Caco-2 (cell line): ENCODE results near the gene ARHGEF6. TPM values are rescaled to one million over a fixed set of nuclear protein-coding genes. Genes with fewer than 3 reads are reported as not detected.

Source experiments
- BruUV-seq: library from RNA; stranded (reverse); fragments of 400-500 nt; replicated peaks from 2 replicates; lab custom pipeline; 2021; lab: Mats Ljungman, UMichigan
- CTCF ChIA-PET: fragments of 300-600 bp; sonication (Branson Sonifier 250); formaldehyde crosslinking; loops from one replicate; lab custom pipeline; 2022; ENCODE audit warnings: antibody characterized with exemption; lab: Charles Lee
- POLR2A ChIA-PET: fragments of 300-600 bp; sonication (Branson Sonifier 250); formaldehyde crosslinking; loops from one replicate; lab custom pipeline; 2022; ENCODE audit warnings: antibody characterized with exemption; lab: Charles Lee
- DNase-seq, 2 experiments: peaks; one replicate each; pipeline versions ENCODE4 v3.0.0 to v3.0.0-alpha.2; 2020 to 2022
- H3K27me3 ChIP-seq: replicated peaks from 2 replicates; pipeline ENCODE4 v1.6.0; 2011; ENCODE audit warnings: low read length; ENCODE audit not compliant: control insufficient read depth, insufficient read depth
- H3K36me3 ChIP-seq: 2 replicates; pipeline ENCODE4 v1.5.1; 2011; ENCODE audit warnings: low read length; ENCODE audit not compliant: control insufficient read depth, insufficient read depth
- H3K4me1 ChIP-seq: fragments of 250-450 bp; sonication (Bioruptor Pico); 2 replicates; pipeline ENCODE4 v1.5.1; 2020; ENCODE audit warnings: mild to moderate bottlenecking
- H3K4me3 ChIP-seq: 2 replicates; pipeline ENCODE4 v1.5.1; 2011; ENCODE audit warnings: low read depth, mild to moderate bottlenecking, control low read depth, low read length
- H3K9me3 ChIP-seq: fragments of 250-450 bp; sonication (Bioruptor Pico); 2 replicates; pipeline ENCODE4 v1.5.1; 2020; ENCODE audit warnings: mild to moderate bottlenecking, moderate library complexity
- H3K27ac Mint-ChIP-seq: one replicate; pipeline ENCODE4 v1.8.0; 2022; ENCODE audit warnings: mixed read lengths; ENCODE audit not compliant: unreplicated experiment
- H3K27me3 Mint-ChIP-seq: one replicate; pipeline ENCODE4 v1.8.0; 2022; ENCODE audit warnings: mixed read lengths; ENCODE audit not compliant: insufficient read depth, unreplicated experiment
- H3K36me3 Mint-ChIP-seq: one replicate; pipeline ENCODE4 v1.8.0; 2022; ENCODE audit warnings: mild to moderate bottlenecking, mixed read lengths; ENCODE audit not compliant: insufficient read depth, unreplicated experiment
- H3K4me1 Mint-ChIP-seq: one replicate; pipeline ENCODE4 v1.8.0; 2022; ENCODE audit warnings: low read depth, mixed read lengths; ENCODE audit not compliant: unreplicated experiment
- H3K4me3 Mint-ChIP-seq: one replicate; pipeline ENCODE4 v1.8.0; 2022; ENCODE audit warnings: mild to moderate bottlenecking, moderate library complexity, mixed read lengths; ENCODE audit not compliant: unreplicated experiment
- H3K9me3 Mint-ChIP-seq: one replicate; pipeline ENCODE4 v1.8.0; 2022; ENCODE audit warnings: mixed read lengths; ENCODE audit not compliant: unreplicated experiment
- intact Hi-C: fragments of 100-400 bp; cut with micrococcal nuclease; formaldehyde crosslinking; loops from one replicate; pipeline ENCODE4 v1.10.0; 2022; ENCODE audit not compliant: unreplicated experiment
- total RNA-seq: library from RNA; stranded (reverse); gene quantifications from 2 replicates; pipeline ENCODE4 v1.2.3, GENCODE V29; 2022
- TF ChIP-seq, protein P1 (sequence below), 2 experiments: fragments of 200-600 bp in 1 of 2; IDR thresholded peaks; 1 replicate in 1 of 2; 2 replicates in 1 of 2; pipeline versions ENCODE4 v1.5.1 to v1.8.0; 2011 to 2022; ENCODE audit warnings: antibody characterized with exemption in 1 of 2, control low read depth in 1 of 2, inconsistent platforms in 1 of 2, low read depth in 1 of 2, low read length in 1 of 2, mild to moderate bottlenecking in 1 of 2, moderate library complexity in 1 of 2; ENCODE audit not compliant: insufficient read depth in 1 of 2, severe bottlenecking in 1 of 2, unreplicated experiment in 1 of 2

The ARHGEF6 gene
- total RNA-seq, 1 experiment from 2014 or later: not detected

DNA sequence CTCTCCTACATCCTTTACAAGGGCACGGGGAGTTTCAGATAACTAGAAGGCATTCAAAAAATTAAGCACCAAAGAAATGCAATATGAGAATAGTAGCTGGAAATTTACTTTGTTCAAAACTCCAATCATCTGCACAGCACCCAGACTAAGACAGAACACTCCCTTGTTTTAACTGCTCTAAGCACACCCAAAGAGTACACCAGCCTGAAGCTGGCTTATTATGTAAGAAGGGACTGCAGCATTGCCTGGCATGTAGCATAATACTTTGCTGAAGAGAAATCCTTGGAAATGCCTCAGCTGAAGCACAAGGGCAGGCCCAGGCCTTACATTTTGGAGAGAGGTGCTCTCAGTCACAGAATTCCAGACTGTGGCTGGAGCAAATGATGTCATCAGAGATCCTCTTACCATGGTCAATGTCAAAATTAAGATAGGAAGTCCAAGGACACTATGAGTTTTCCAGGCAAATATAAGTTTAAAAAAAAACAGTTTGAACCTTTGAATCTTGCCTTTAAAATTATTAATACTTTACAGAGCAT lies 14.8 kb downstream of the ARHGEF6 start:
- ChIA-PET CTCF (no interaction called here), POLR2A (no interaction called here)
- Histone ChIP-seq H3K4me1 (no peaks in the 10 kb centered on the region), H3K27me3 (no peaks in the 10 kb centered on the region), H3K9me3 (no peaks in the 10 kb centered on the region), H3K4me3 (no peak overlapping the region), H3K36me3 (no peaks in the 10 kb centered on the region)
- BruUV-seq: no TSS peak
- Mint-ChIP-seq H3K36me3 (no peaks in the 10 kb centered on the region), H3K27me3 (peaks cover 6% of the 10 kb centered on the region), H3K27ac (no peak overlapping the region), H3K4me3 (no peak overlapping the region), H3K9me3 (no peaks in the 10 kb centered on the region), H3K4me1 (no peaks in the 10 kb centered on the region)
- no peak for DNase-seq
- TF ChIP-seq, protein P1, sequence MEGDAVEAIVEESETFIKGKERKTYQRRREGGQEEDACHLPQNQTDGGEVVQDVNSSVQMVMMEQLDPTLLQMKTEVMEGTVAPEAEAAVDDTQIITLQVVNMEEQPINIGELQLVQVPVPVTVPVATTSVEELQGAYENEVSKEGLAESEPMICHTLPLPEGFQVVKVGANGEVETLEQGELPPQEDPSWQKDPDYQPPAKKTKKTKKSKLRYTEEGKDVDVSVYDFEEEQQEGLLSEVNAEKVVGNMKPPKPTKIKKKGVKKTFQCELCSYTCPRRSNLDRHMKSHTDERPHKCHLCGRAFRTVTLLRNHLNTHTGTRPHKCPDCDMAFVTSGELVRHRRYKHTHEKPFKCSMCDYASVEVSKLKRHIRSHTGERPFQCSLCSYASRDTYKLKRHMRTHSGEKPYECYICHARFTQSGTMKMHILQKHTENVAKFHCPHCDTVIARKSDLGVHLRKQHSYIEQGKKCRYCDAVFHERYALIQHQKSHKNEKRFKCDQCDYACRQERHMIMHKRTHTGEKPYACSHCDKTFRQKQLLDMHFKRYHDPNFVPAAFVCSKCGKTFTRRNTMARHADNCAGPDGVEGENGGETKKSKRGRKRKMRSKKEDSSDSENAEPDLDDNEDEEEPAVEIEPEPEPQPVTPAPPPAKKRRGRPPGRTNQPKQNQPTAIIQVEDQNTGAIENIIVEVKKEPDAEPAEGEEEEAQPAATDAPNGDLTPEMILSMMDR (IDR thresholded peaks at IDR 0.05; ENCODE audit: insufficient read depth in 1 of 2, low read depth in 1 of 2, low read length in 1 of 2, severe bottlenecking in 1 of 2, unreplicated experiment in 1 of 2): no peak
- intact Hi-C loops: loop anchor here (5.0 kb wide), 1 partner anchor 161 kb away; no protein-coding TSS in a partner anchor

DNA sequence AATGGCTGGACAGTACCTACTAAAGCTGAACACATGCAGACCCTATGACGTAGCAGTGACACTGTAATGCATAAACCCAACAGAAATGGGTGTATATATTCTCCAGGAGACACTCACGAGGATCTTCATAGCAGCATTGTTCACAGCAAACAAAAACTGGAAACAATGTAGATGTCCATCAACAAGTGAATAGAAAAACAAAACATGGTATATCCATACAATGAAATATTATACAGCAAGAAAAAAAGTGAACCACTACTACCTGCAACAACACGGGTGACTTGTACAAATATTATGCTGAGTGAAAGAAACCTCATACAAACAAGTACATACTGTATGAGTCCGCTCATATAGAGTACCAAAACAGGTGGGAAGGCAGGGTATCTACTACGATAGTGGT lies 16.5 kb downstream of the ARHGEF6 start:
- no peaks in the 10 kb centered on the region for H3K9me3 Mint-ChIP-seq
- ChIA-PET CTCF (no interaction called here), POLR2A (no interaction called here)
- H3K4me1 Mint-ChIP-seq: no peaks in the 10 kb centered on the region
- no peaks in the 10 kb centered on the region for H3K36me3 ChIP-seq
- intact Hi-C loops: no loop called here
- TF ChIP-seq, protein P1 (IDR thresholded peaks at IDR 0.05; ENCODE audit: insufficient read depth in 1 of 2, low read depth in 1 of 2, low read length in 1 of 2, severe bottlenecking in 1 of 2, unreplicated experiment in 1 of 2): no peak
- peaks cover 6% of the 10 kb centered on the region for H3K27me3 Mint-ChIP-seq
- no peak for DNase-seq
- no peak overlapping the region for H3K4me3 Mint-ChIP-seq
- no peaks in the 10 kb centered on the region for H3K9me3 ChIP-seq
- BruUV-seq: no TSS peak
- H3K27ac Mint-ChIP-seq: no peak overlapping the region
- H3K36me3 Mint-ChIP-seq: no peaks in the 10 kb centered on the region
- no peaks in the 10 kb centered on the region for H3K27me3 ChIP-seq
- H3K4me1 ChIP-seq: no peaks in the 10 kb centered on the region
- H3K4me3 ChIP-seq: no peak overlapping the region

DNA sequence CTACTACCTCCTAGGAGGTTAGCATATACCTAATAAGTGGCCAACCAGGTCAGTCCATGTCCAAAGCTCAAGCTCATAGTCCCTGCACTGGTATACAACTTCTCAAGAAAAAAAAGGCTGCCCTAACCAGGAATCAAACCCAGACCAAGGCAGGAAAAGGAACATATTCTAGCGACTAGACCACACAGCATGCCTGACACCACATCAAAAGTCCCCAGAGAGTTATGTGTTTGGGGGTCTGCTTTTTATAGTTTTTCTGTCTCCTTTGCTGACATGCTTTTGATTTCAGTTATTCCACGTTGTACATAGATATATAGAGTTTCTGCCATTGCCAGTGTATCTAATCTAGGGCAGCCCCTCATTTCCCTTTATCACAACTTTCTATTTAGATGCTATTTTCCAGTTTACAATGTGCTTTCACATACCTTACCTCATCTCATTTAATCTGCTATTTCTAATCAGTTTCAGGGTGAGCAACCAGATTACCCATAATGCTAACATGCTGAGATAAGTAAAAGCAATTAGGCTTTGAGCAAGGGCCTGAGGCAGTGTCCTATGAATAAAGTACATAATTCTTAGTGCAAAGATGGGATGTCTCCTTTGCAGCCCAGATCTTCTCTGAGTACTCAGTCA lies 17.8 kb downstream of the ARHGEF6 start:
- no TSS peak for BruUV-seq
- POLR2A ChIA-PET: no interaction called here
- no peaks in the 10 kb centered on the region for H3K9me3 Mint-ChIP-seq

More for the DNA sequence above, 17.8 kb downstream of the ARHGEF6 start:
- no peak for DNase-seq
- Histone ChIP-seq H3K9me3 (no peaks in the 10 kb centered on the region), H3K4me1 (no peaks in the 10 kb centered on the region), H3K4me3 (no peak overlapping the region), H3K36me3 (no peaks in the 10 kb centered on the region), H3K27me3 (no peaks in the 10 kb centered on the region)
- Mint-ChIP-seq H3K4me3 (no peak overlapping the region), H3K27me3 (peaks cover under 1% of the 10 kb centered on the region), H3K36me3 (no peaks in the 10 kb centered on the region), H3K27ac (no peak overlapping the region), H3K4me1 (no peaks in the 10 kb centered on the region)
- intact Hi-C loops: no loop called here
- TF ChIP-seq, protein P1 (IDR thresholded peaks at IDR 0.05; ENCODE audit: insufficient read depth in 1 of 2, low read depth in 1 of 2, low read length in 1 of 2, severe bottlenecking in 1 of 2, unreplicated experiment in 1 of 2): no peak
- CTCF ChIA-PET: no interaction called here
